Natural killer cell (primary cell): ENCODE measurements around the gene NFKBIA. TPM values are rescaled to one million over a fixed set of nuclear protein-coding genes. Genes with fewer than 3 reads are reported as not detected.
"Not testable (repeated sequence)": the region's sequence is repeated elsewhere in the genome, so short reads cannot be mapped to it uniquely, and the experiment has no call there.

Experiments
- ATAC-seq, 3 donors: fragments of 150-1000 bp in 2 of 3; fragments of 200-7000 bp in 1 of 3; cut with Tn5 transposase; 1 replicate in 1 of 3; 2 replicates in 2 of 3; pipeline ENCODE4 v1.10.0; 2021; ENCODE audit warnings: mild to moderate bottlenecking in 2 of 3, moderate library complexity in 2 of 3
- DNase-seq, 2 donors: peaks; one replicate each; pipeline versions ENCODE4 v3.0.0 to v3.0.0-alpha.2; 2013 to 2021; ENCODE audit warnings: mixed read lengths in 1 of 2
- H3K27ac ChIP-seq: one replicate; pipeline ENCODE4 v1.5.1; 2013; ENCODE audit warnings: mild to moderate bottlenecking, low read length
- H3K27me3 ChIP-seq: one replicate; pipeline ENCODE4 v1.6.1; 2013; ENCODE audit warnings: low read length; ENCODE audit not compliant: control insufficient read depth, insufficient read depth
- H3K36me3 ChIP-seq: one replicate; pipeline ENCODE4 v1.6.1; 2013; ENCODE audit warnings: low read length; ENCODE audit not compliant: control insufficient read depth, insufficient read depth
- H3K4me1 ChIP-seq: one replicate; pipeline ENCODE4 v1.6.1; 2013; ENCODE audit warnings: low read length; ENCODE audit not compliant: control insufficient read depth, insufficient read depth
- H3K4me3 ChIP-seq: one replicate; pipeline ENCODE4 v1.5.1; 2013; ENCODE audit warnings: low read length
- H3K9me3 ChIP-seq: one replicate; pipeline ENCODE4 v1.6.1; 2013; ENCODE audit warnings: low read length; ENCODE audit not compliant: control insufficient read depth, insufficient read depth
- H3K27ac Mint-ChIP-seq, 2 donors: one replicate each; pipeline ENCODE4 v1.8.0; 2022; ENCODE audit warnings: mild to moderate bottlenecking in 2 of 2, mixed read lengths in 2 of 2, moderate library complexity in 1 of 2
- H3K27me3 Mint-ChIP-seq, 2 donors: one replicate each; pipeline ENCODE4 v1.8.0; 2022; ENCODE audit warnings: low read depth in 2 of 2, mixed read lengths in 2 of 2
- H3K36me3 Mint-ChIP-seq: one replicate; pipeline ENCODE4 v1.8.0; 2022; ENCODE audit warnings: mixed read lengths
- H3K4me1 Mint-ChIP-seq, 2 donors: one replicate each; pipeline ENCODE4 v1.8.0; 2022; ENCODE audit warnings: mixed read lengths in 2 of 2
- H3K4me3 Mint-ChIP-seq: one replicate; pipeline ENCODE4 v1.8.0; 2022; ENCODE audit warnings: mild to moderate bottlenecking, moderate library complexity, mixed read lengths
- H3K9me3 Mint-ChIP-seq, 2 donors: one replicate each; pipeline ENCODE4 v1.8.0; 2022; ENCODE audit warnings: mixed read lengths in 2 of 2
- CTCF ChIP-seq: fragments of 200-600 bp; IDR thresholded peaks from one replicate; pipeline ENCODE4 v1.8.0; 2022; ENCODE audit warnings: antibody characterized with exemption
- WGBS: methylation state at CpG from one replicate; pipeline ENCODE4 v1.1.7; 2013; ENCODE audit warnings: missing lambda C conversion rate; ENCODE audit not compliant: insufficient coverage; 5-methylcytosine and 5-hydroxymethylcytosine counted together
- intact Hi-C: fragments of 100-400 bp; cut with micrococcal nuclease; formaldehyde crosslinking; loops from one replicate; pipeline ENCODE4 v1.14.2; 2022
- total RNA-seq, 4 donors: library from RNA; stranded (reverse); fragments of 120-200 nt in 1 of 4; gene quantifications; one replicate each; pipeline versions ENCODE4 v1.2.3 to v1.2.4, GENCODE V29; 2013 to 2022

NFKBIA gene
- total RNA-seq, 3 donors from 2014 or later (not counting 1 experiment from before 2014, with no cell fraction given) = 2,039 to 3,339 (median 2,499) TPM

GRCh38 chr14:35362911-35363374 is 41.6 kb downstream of the NFKBIA start:
- no peaks in the 10 kb centered on the region for H3K9me3 ChIP-seq
- DNase-seq = no peak
- Mint-ChIP-seq H3K4me1 (peaks cover 16% of the 10 kb centered on the region in 2 donors), H3K27ac (no peak overlapping the region), H3K36me3 (no peaks in the 10 kb centered on the region), H3K9me3 (no peaks in the 10 kb centered on the region), H3K27me3 (peaks cover 0 to 2% of the 10 kb centered on the region in 2 donors), H3K4me3 (no peak overlapping the region)
- H3K27me3 ChIP-seq = no peaks in the 10 kb centered on the region
- no peak for TF ChIP-seq CTCF
- no peak overlapping the region for H3K27ac ChIP-seq
- peaks cover 30% of the 10 kb centered on the region for H3K4me1 ChIP-seq
- intact Hi-C loops = no loop called here
- WGBS = 95% methylated on average over 25 of the region's 25 CpGs
- ATAC-seq = no peak
- H3K4me3 ChIP-seq = no peak overlapping the region
- H3K36me3 ChIP-seq = no peaks in the 10 kb centered on the region

- intact Hi-C loops = no loop called here
- TF ChIP-seq CTCF = no peak
- no peaks in the 10 kb centered on the region for H3K9me3 Mint-ChIP-seq
- H3K27me3 ChIP-seq = no peaks in the 10 kb centered on the region
- DNase-seq (no peak), ATAC-seq (no peak)
- H3K9me3 ChIP-seq = no peaks in the 10 kb centered on the region
- no peak overlapping the region for H3K27ac Mint-ChIP-seq
- WGBS = 86% methylated on average over 3 of the region's 3 CpGs
- H3K27ac ChIP-seq = no peak overlapping the region
- H3K4me1 Mint-ChIP-seq = peaks cover 11% of the 10 kb centered on the region in 2 donors
- H3K4me1 ChIP-seq = peaks cover 26% of the 10 kb centered on the region
- H3K4me3 Mint-ChIP-seq = no peak overlapping the region
- no peaks in the 10 kb centered on the region for H3K36me3 ChIP-seq
- peaks cover 0 to 2% of the 10 kb centered on the region in 2 donors for H3K27me3 Mint-ChIP-seq
- no peaks in the 10 kb centered on the region for H3K36me3 Mint-ChIP-seq
- H3K4me3 ChIP-seq = no peak overlapping the region
Observed at GRCh38 chr14:35362450-35362849, 42.1 kb downstream of the NFKBIA start.

- Mint-ChIP-seq H3K27ac (no peak overlapping the region), H3K4me1 (no peaks in the 10 kb centered on the region), H3K27me3 (peaks cover 0 to 2% of the 10 kb centered on the region in 2 donors), H3K36me3 (no peaks in the 10 kb centered on the region), H3K9me3 (no peaks in the 10 kb centered on the region), H3K4me3 (no peak overlapping the region)
- H3K36me3 ChIP-seq = no peaks in the 10 kb centered on the region
- peaks cover 12% of the 10 kb centered on the region for H3K4me1 ChIP-seq
- no peaks in the 10 kb centered on the region for H3K27me3 ChIP-seq
- no peaks in the 10 kb centered on the region for H3K9me3 ChIP-seq
- 91% methylated on average over 8 of the region's 8 CpGs for WGBS
- intact Hi-C loops = no loop called here
- H3K27ac ChIP-seq = no peak overlapping the region
- TF ChIP-seq CTCF = no peak
- DNase-seq (no peak), ATAC-seq (no peak)
- no peak overlapping the region for H3K4me3 ChIP-seq
Observed at GRCh38 chr14:35361141-35361480, 43.4 kb downstream of the NFKBIA start.

GRCh38 chr14:35359655-35360054 is 44.9 kb downstream of the NFKBIA start:
- H3K27ac ChIP-seq, H3K36me3 Mint-ChIP-seq, H3K4me1 ChIP-seq, H3K4me3 ChIP-seq, H3K36me3 ChIP-seq, H3K4me1 Mint-ChIP-seq, H3K27me3 Mint-ChIP-seq, H3K4me3 Mint-ChIP-seq, H3K27ac Mint-ChIP-seq, ATAC-seq, DNase-seq, H3K27me3 ChIP-seq, intact Hi-C loops, H3K9me3 Mint-ChIP-seq, H3K9me3 ChIP-seq: not testable (repeated sequence)
- 96% methylated on average over 3 of the region's 7 CpGs for WGBS
